ENCODE data around the gene STAB2. TPM values are rescaled to one million over a fixed set of nuclear protein-coding genes. Genes with fewer than 3 reads are reported as not detected.

STAB2 gene
- total RNA-seq, 2 experiments from 2014 or later = not detected

DNA sequence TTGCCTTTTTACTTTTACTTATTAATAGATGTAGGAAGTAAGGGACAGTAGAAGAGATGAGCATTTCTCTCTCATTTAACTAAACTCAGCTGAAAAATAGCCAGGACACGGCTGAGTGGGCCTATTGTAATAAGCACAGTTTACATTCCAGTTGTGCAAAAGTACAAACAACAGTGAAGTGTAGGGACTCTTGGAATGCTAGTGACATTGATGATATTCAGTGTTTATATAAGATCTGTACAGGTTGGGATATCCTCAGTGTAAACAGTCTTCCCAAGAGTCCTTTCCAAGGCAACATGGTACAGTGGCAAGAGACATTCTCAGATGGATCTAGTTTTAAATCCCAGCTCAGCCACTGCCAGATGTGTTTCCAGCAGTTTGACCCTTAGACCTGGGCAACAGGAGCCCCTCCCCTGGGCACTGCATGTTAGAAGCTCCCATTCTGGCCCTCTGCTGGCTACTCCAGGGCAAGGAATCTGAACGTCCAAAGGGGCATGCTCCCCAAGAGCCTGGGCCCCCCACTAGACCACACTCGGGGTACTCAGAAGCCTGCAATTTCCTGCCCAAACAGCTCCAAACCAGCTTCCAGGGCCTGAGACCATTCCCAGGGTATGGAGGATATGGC is 55.3 kb downstream of the STAB2 start:
- no peaks in the 10 kb centered on the region for H4K20me1 ChIP-seq (ENCODE audit: insufficient read depth, low read length)
- POLR2A ChIA-PET = no interaction called here
- CTCF ChIA-PET (ENCODE audit: unreplicated experiment) = interaction anchor here (1.0 kb wide), 1 partner anchor 10 kb away, joined by 3 read pairs; no protein-coding TSS in a partner anchor
- no peak overlapping the region for H3K4me2 ChIP-seq (ENCODE audit: low read length)
- no peak overlapping the region for H2AFZ ChIP-seq (ENCODE audit: low read length)
- no TSS peak for BruUV-seq (replicated peaks)
- no peaks in the 10 kb centered on the region for H3K79me2 ChIP-seq (ENCODE audit: insufficient read depth, low read depth, low read length)
- no peaks in the 10 kb centered on the region for H3K36me3 ChIP-seq (ENCODE audit: insufficient read depth, low read length)
- no peaks in the 10 kb centered on the region for H3K4me1 ChIP-seq (ENCODE audit: insufficient read depth, low read length, poor library complexity, severe bottlenecking)
- intact Hi-C loops (cut with micrococcal nuclease; ENCODE audit: unreplicated experiment) = no loop called here
- no peak for DNase-seq (ENCODE audit: low spot score)
- H3K9me3 ChIP-seq (ENCODE audit: low read length) = no peaks in the 10 kb centered on the region
- H3K9me2 ChIP-seq (ENCODE audit: insufficient read depth, low read length) = no peaks in the 10 kb centered on the region
- TF ChIP-seq, protein P1, sequence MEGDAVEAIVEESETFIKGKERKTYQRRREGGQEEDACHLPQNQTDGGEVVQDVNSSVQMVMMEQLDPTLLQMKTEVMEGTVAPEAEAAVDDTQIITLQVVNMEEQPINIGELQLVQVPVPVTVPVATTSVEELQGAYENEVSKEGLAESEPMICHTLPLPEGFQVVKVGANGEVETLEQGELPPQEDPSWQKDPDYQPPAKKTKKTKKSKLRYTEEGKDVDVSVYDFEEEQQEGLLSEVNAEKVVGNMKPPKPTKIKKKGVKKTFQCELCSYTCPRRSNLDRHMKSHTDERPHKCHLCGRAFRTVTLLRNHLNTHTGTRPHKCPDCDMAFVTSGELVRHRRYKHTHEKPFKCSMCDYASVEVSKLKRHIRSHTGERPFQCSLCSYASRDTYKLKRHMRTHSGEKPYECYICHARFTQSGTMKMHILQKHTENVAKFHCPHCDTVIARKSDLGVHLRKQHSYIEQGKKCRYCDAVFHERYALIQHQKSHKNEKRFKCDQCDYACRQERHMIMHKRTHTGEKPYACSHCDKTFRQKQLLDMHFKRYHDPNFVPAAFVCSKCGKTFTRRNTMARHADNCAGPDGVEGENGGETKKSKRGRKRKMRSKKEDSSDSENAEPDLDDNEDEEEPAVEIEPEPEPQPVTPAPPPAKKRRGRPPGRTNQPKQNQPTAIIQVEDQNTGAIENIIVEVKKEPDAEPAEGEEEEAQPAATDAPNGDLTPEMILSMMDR (conservative IDR thresholded peaks at IDR 0.05; ENCODE audit: low read length) = no peak
- TF ChIP-seq EZH2phosphoT487 (IDR thresholded peaks at IDR 0.05; ENCODE audit: borderline replicate concordance, low read depth, low read length) = no peak
- H3K4me3 ChIP-seq (ENCODE audit: low read depth, low read length, poor library complexity, severe bottlenecking) = no peak overlapping the region
- no peak overlapping the region for H3K27ac ChIP-seq (ENCODE audit: low read depth, low read length, poor library complexity, severe bottlenecking)

DNA sequence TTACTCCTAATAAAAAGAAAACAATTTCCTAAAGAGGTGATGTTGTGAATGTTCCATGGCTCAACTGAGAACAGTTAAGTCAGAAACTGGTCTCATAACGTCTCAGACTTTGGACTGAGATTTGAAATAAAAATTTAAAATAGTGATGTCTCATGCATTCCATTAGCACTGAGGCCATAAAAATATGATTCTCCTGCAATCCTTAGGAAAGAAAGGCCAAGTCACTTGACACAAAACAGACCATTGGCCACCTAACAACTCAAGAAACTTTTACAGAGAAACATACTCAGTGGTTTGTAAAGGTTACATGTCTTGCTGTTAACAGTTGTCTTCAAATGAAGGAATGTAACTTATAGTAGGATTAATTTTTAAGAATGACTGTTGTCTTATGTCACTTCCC is 58.1 kb downstream of the STAB2 start:
- no peaks in the 10 kb centered on the region for H3K9me2 ChIP-seq (ENCODE audit: insufficient read depth, low read length)
- ChIA-PET CTCF (ENCODE audit: unreplicated experiment) (no interaction called here), POLR2A (no interaction called here)
- no peak overlapping the region for H2AFZ ChIP-seq (ENCODE audit: low read length)
- no peaks in the 10 kb centered on the region for H3K4me1 ChIP-seq (ENCODE audit: insufficient read depth, low read length, poor library complexity, severe bottlenecking)
- H3K4me3 ChIP-seq (ENCODE audit: low read depth, low read length, poor library complexity, severe bottlenecking) = no peak overlapping the region
- intact Hi-C loops (cut with micrococcal nuclease; ENCODE audit: unreplicated experiment) = no loop called here
- H3K9me3 ChIP-seq (ENCODE audit: low read length) = no peaks in the 10 kb centered on the region
- TF ChIP-seq EZH2phosphoT487 (IDR thresholded peaks at IDR 0.05; ENCODE audit: borderline replicate concordance, low read depth, low read length) = no peak
- TF ChIP-seq, protein P1 (conservative IDR thresholded peaks at IDR 0.05; ENCODE audit: low read length) = no peak
- H4K20me1 ChIP-seq (ENCODE audit: insufficient read depth, low read length) = no peaks in the 10 kb centered on the region
- no peaks in the 10 kb centered on the region for H3K79me2 ChIP-seq (ENCODE audit: insufficient read depth, low read depth, low read length)
- no TSS peak for BruUV-seq (replicated peaks)
- H3K27ac ChIP-seq (ENCODE audit: low read depth, low read length, poor library complexity, severe bottlenecking) = no peak overlapping the region
- no peak overlapping the region for H3K4me2 ChIP-seq (ENCODE audit: low read length)
- DNase-seq (ENCODE audit: low spot score) = no peak
- H3K36me3 ChIP-seq (ENCODE audit: insufficient read depth, low read length) = no peaks in the 10 kb centered on the region

DNA sequence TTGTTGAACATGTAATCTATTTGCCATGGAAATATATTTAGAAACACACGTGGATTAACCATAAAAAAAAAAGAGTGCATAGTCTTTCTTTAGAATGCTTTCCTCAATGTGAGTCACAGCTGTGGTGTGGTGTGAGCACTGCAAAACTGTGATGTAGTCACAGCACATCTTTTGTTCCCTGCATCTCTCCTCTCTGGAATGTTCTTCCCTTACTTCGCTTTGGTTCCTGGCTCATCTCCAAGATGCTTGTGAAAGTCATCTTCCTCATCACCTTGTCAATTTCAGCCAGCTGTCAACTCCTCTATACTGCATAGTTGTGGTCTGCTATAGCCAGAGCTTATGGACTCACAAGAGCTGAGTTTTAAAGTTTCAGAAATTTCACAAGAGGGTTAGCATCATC is 60.2 kb downstream of the STAB2 start:
- no peak overlapping the region for H3K4me2 ChIP-seq (ENCODE audit: low read length)
- intact Hi-C loops (cut with micrococcal nuclease; ENCODE audit: unreplicated experiment) = no loop called here
- H3K9me3 ChIP-seq (ENCODE audit: low read length) = no peaks in the 10 kb centered on the region
- POLR2A ChIA-PET = no interaction called here
- H3K79me2 ChIP-seq (ENCODE audit: insufficient read depth, low read depth, low read length) = no peaks in the 10 kb centered on the region
- H3K4me3 ChIP-seq (ENCODE audit: low read depth, low read length, poor library complexity, severe bottlenecking) = no peak overlapping the region
- H3K36me3 ChIP-seq (ENCODE audit: insufficient read depth, low read length) = no peaks in the 10 kb centered on the region
- no peak overlapping the region for H3K27ac ChIP-seq (ENCODE audit: low read depth, low read length, poor library complexity, severe bottlenecking)
- H3K4me1 ChIP-seq (ENCODE audit: insufficient read depth, low read length, poor library complexity, severe bottlenecking) = no peaks in the 10 kb centered on the region
- H3K9me2 ChIP-seq (ENCODE audit: insufficient read depth, low read length) = no peaks in the 10 kb centered on the region
- no peak for DNase-seq (ENCODE audit: low spot score)
- no TSS peak for BruUV-seq (replicated peaks)
- TF ChIP-seq, protein P1 (conservative IDR thresholded peaks at IDR 0.05; ENCODE audit: low read length) = no peak
- no peak for TF ChIP-seq EZH2phosphoT487 (IDR thresholded peaks at IDR 0.05; ENCODE audit: borderline replicate concordance, low read depth, low read length)
- CTCF ChIA-PET (ENCODE audit: unreplicated experiment) = no interaction called here
- no peak overlapping the region for H2AFZ ChIP-seq (ENCODE audit: low read length)
- no peaks in the 10 kb centered on the region for H4K20me1 ChIP-seq (ENCODE audit: insufficient read depth, low read length)
